Measurements from ENCODE around the gene CCT8.

Gene CCT8

GRCh38 chr21:29073222-29074006, at the start of gene CCT8:
TSS of gene CCT8 (minus strand) at chr21:29073648. CDS start at chr21:29073590, 58 bp downstream.
- DNase-seq, result peak; percentile 99

- DNase-seq, result no peak
Observed at GRCh38 chr21:29121759-29122158, 48.3 kb upstream of the CCT8 start.

GRCh38 chr21:29117372-29117955, 44.0 kb upstream of the CCT8 start:
- no peak for DNase-seq

- no peak for DNase-seq
Observed at GRCh38 chr21:29115899-29116298, 42.5 kb upstream of the CCT8 start.

DNA sequence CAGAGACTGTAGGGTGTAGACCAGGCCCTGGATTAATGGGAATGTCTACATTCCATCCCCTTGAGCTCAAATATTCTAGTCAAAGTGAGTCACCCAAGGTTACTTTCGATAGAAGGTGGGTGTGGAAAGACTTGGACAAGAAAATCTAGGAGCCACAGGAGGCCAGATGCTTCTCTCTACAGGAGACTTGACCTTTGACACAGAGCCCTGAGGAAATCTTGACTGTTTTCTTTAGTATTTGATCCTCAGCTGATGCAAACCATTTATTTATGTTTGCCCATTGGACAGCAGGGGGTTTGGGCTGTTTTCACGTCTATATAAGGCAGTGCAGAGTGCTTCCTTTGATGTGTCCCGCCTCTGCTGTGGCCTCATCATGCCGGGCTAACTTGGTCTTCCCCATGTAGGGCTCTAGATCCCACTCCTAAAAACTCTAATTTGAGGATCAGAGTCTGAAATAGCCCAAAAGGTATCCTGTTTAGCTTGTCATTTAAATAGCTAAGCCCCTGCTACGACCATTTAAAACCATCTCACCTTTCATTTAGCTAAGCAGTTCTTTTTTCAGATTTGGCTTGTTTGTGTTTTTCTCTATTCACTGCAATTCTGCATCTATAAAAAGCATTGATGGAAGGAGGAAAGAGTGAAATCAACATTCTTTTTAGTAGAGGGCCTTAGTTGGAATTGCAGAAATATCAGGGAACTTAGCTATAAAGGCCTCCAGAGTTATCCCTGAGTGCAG, 41.5 kb upstream of the CCT8 start:
- DNase-seq, result no peak

DNA sequence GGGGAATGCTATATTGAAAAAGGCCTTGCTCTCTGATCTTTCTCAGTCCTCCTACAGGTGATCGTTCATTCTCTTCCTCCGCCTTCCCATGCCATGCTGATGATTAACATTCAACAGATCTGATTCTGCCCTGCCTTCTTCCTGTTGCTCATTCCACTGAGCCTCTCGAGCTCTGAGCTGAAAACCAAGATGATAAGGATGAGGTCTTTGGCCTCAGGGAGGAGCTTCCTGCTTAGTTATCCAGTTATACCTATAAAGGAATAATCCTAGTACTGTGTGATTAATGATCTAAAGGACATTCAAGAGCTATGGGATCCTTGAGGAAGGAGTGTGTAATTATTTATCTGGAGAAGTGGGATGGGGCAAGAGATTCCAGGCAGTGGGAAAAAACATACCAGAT, 31.8 kb upstream of the CCT8 start:
- DNase-seq, result no peak

DNA sequence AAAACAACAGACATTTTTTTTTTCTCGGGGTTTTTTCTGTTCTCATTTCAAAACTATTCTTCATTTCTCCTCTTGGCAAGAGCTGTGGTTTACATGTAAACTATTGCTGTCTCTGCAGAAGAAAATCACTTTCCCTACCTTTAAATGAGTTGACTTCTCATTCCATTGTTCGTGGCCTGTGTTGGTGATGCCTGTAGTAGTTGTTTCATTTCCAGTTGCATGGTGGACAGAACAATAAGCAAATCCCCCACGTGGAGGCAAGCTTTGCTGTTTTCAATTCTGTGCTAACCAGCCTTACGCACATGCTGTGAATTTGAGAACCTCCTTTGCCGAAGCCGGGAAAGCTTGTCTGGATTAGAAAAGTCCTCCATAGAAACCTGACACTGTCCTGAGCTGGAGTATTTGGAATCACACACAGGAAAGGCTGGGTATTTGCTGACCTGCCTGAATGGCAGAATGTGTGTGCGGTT, 30.8 kb upstream of the CCT8 start:
- no peak for DNase-seq

GRCh38 chr21:29102791-29103257, 29.4 kb upstream of the CCT8 start:
- no peak for DNase-seq

GRCh38 chr21:29098156-29098555, 24.7 kb upstream of the CCT8 start:
- no peak for DNase-seq

- DNase-seq, result no peak
Observed at GRCh38 chr21:29096218-29097015, 23.0 kb upstream of the CCT8 start.

DNA sequence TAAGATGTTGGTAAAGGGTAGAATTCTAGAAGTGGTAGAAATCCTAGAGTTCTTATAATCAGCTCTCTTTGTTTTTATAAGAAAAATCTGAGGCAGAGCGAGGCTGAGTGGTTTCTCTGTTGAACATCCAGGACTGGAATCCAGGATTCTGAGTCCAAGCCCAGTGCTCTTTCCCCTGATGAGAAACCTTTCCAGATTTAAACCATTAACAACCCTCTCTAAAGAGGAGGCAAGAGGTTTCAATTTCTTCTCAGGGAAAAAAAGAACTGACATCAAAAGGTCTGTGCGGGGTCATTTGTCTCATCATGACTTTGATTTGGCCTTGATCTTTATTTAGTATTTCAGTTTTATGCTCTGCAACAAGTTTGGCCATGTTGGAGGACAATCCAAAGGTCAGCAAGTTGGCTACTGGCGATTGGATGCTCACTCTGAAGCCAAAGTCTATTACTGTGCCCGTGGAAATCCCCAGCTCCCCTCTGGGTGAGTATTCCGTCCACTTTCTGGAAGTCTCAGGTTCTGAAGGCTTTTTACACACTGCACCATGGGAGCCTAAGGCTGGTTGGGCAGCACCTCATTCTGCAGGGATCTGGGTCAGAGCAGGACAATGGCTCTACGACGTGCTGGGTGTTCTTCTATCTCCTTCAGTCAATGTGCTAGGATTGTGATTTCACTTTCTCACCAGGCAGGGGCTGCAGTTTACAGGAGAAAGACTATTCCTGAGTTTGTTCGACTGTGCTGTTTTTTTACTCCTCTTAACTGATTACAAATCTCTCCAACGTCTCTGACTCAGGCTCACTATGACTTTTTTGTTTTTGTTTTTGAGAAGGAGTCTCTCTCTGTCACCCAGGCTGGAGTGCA, 18.9 kb upstream of the CCT8 start:
- DNase-seq, result no peak

- DNase-seq, result no peak
Observed at GRCh38 chr21:29091033-29091432, 17.6 kb upstream of the CCT8 start.

GRCh38 chr21:29085106-29085752, 11.8 kb upstream of the CCT8 start:
- DNase-seq, result no peak

GRCh38 chr21:29084372-29084771, 10.9 kb upstream of the CCT8 start:
- DNase-seq, result no peak

- no peak for DNase-seq
Observed at GRCh38 chr21:29083306-29083705, 9.9 kb upstream of the CCT8 start.

DNA sequence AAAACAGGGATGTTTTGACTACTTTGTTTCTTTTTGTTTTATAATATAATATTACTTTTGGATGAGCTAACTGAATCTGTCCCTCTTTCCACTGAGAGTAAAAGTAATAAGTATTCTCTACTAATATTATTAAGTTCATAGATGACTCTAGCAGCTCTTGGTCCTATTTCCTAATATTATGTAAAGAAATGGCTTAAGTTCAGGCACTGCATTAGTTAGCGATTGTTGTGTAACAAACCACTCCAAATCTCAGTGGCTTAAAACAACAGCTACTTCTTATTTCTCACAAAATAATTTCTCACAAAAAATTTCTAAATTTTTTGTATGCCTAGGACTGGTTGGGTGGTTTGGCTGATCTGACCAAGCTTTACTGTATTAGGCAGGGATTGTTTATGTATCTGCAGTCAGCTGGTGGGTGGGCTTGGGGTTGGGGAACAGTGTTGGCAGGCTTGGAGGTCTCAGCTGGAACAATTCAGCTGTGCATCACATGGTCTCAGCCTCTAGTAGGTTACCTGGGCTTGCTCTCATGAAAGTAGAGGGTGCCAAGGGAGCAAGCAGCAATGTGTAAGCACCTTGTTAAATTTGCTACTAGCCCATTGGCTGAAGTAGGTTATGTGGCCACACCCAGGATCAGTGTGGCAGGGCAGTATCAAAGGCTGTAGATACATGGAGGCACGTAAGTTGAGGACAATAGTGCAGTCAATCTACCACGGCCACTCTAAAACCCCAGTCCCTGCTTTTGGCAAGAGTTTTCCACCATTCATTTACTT, 8.8 kb upstream of the CCT8 start:
- no peak for DNase-seq

GRCh38 chr21:29080454-29080941, 7.0 kb upstream of the CCT8 start:
- DNase-seq, result no peak

DNA sequence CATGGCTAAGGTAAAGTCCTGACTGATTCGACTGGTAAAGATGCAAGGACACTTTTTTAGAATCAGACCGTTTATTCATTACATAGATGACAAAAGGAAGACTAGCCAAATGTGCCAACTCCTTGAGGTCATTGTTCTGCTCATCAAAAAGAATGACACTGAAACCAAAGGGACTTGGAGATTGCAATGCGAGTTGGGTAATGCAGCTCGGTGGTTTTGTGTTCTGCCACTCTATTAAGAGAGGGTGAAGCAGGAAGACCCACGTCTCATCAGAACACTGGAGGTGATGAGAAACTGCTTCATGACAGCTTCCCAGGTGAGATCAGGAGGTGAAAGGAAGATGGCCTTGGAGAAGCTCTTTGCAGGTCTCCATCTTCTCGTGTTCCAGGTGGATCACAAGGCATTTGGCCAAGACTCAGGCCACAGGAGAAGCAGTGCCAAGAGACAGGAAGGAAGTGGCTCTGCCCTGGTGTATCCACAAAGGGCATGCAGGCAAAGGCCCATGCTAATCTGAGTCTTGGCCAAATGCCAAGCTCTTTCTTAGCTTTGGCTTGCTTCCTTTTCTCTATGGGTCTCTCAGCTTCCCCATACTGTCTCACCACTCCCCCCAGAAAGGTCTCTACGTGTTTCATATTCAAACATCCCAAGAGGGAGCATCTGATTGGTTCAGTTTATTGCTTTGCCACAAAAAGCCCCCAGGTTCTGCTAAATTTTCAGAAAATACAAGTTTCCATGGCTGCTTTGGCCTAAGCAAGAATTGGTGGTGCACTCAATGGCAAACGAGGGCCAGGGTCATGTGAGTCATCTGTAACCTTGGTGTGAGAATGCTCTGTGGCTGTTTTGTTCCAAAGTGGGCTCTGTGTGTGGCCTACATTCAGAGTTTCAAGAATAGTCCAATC, 5.7 kb upstream of the CCT8 start:
- peak; percentile 55 for DNase-seq

DNA sequence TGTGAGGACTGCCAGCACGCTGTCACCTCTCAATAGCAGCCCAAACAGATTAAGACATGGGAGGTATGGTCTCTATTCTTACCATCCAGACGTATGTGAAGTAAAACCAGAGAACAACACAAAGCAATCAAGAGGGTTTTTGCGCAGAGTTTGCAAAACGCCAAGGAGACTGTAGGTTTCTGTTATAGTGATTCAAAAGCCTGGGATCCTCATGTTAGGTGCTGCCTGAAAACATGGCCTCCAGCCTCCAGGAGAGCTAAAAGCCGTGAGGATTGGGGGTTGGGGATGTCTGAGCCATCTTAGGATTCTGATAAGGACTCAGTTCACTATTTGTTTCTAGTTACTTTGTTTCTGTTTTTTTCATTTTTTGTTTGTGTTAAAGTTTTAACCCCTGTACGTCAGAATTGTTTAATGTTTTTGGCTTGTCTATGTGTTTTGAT, 4.2 kb upstream of the CCT8 start:
- DNase-seq, result peak; percentile 46
